ENCODE measurements around the gene SEMA3F. TPM values are rescaled to one million over a fixed set of nuclear protein-coding genes. Genes with fewer than 3 reads are reported as not detected.

SEMA3F gene
- total RNA-seq, 1 donor from 2014 or later, result 14.5 TPM

DNA sequence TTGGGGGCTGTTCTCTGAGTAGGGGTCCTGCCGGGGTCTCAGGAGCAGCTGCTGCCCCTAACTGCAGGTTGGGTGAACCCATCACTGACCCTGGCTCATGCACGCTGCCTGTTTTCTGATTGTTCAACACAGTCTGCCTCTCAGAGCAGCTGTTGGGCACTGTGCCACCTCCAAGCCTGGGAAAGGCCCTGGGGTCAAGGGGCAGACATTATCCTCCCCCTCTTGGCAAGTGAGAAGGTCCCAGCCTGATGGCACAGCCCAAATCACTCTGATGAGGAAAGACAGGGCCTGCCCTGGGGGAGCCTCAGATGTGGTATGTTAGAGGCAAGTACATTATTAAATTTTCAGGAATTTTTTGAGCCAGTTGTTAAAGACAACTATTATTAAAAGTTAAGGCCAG is 22.2 kb downstream of the SEMA3F start:
- DNase-seq (ENCODE audit: low spot score), result no peak

DNA sequence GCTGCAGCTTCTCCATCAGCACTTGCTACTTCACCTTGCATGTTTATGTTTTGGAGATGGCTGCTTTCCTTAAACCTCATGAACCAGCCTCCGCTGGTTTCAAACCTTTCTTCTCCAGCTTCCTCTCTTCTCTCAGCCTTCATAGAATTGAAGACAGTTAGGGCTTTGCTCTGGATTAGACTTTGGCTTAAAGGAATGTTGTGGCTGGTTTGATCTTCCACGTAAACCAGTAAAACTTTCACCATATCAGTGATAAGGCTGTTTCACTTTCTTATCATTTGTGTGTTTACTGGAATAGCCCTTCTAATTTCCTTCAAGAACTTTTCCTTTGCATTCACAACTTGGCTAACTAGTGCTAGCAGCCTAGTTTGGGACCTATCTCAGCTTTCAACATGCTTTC is 24.6 kb downstream of the SEMA3F start:
- TF ChIP-seq EZH2phosphoT487 (IDR thresholded peaks at IDR 0.05), result no peak
- TF ChIP-seq EZH2 (IDR thresholded peaks at IDR 0.05), result no peak

More for the DNA sequence above, 22.2 kb downstream of the SEMA3F start:
- Histone ChIP-seq H3K4me2 (no peak overlapping the region), H3K9me3 (ENCODE audit: low read depth) (no peaks in the 10 kb centered on the region), H2AFZ (replicated peaks) (no peak overlapping the region), H3K79me2 (ENCODE audit: low read depth) (no peaks in the 10 kb centered on the region), H3K4me1 (no peaks in the 10 kb centered on the region), H3K36me3 (no peaks in the 10 kb centered on the region), H3F3A (ENCODE audit: low read depth) (no peaks in the 10 kb centered on the region), H3K9ac (no peak overlapping the region), H3K27me3 (no peaks in the 10 kb centered on the region), H3K27ac (no peak overlapping the region), H3K4me3 (no peak overlapping the region), H4K20me1 (ENCODE audit: low read depth) (peaks cover 6% of the 10 kb centered on the region)
- no peak overlapping the region for H3K4me3 Mint-ChIP-seq
- H3K9me3 Mint-ChIP-seq, result no peaks in the 10 kb centered on the region
- H3K27ac Mint-ChIP-seq, result no peak overlapping the region
- TF ChIP-seq EZH2 (IDR thresholded peaks at IDR 0.05) (no peak), EZH2phosphoT487 (IDR thresholded peaks at IDR 0.05) (no peak)
- TF ChIP-seq, protein P1, sequence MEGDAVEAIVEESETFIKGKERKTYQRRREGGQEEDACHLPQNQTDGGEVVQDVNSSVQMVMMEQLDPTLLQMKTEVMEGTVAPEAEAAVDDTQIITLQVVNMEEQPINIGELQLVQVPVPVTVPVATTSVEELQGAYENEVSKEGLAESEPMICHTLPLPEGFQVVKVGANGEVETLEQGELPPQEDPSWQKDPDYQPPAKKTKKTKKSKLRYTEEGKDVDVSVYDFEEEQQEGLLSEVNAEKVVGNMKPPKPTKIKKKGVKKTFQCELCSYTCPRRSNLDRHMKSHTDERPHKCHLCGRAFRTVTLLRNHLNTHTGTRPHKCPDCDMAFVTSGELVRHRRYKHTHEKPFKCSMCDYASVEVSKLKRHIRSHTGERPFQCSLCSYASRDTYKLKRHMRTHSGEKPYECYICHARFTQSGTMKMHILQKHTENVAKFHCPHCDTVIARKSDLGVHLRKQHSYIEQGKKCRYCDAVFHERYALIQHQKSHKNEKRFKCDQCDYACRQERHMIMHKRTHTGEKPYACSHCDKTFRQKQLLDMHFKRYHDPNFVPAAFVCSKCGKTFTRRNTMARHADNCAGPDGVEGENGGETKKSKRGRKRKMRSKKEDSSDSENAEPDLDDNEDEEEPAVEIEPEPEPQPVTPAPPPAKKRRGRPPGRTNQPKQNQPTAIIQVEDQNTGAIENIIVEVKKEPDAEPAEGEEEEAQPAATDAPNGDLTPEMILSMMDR (IDR thresholded peaks at IDR 0.05), result no peak
- H3K36me3 Mint-ChIP-seq, result peaks cover 7% of the 10 kb centered on the region
- H3K27me3 Mint-ChIP-seq (ENCODE audit: insufficient read depth, low read depth), result peaks cover 4% of the 10 kb centered on the region
- peaks cover 8% of the 10 kb centered on the region for H3K4me1 Mint-ChIP-seq

DNA sequence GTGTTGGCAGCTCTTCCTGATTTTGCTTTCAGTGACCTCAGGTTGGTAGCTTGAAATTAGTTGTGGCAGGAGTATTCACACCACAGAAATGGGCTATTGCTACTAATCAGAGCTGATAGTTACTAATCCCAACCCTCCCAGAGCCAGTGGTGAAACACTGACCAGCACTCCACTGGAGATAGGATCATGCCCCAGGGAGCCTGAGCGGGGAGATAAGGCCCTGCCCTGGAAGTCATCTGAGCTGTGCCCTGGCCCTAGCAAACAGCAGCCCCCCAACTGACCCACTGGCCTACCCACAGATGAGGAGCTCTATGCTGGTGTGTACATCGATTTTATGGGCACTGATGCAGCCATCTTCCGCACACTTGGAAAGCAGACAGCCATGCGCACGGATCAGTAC is 26.9 kb downstream of the SEMA3F start:
- peaks cover 15% of the 10 kb centered on the region for H3K4me1 Mint-ChIP-seq
- TF ChIP-seq, protein P1 (IDR thresholded peaks at IDR 0.05), result no peak
- TF ChIP-seq EZH2phosphoT487 (IDR thresholded peaks at IDR 0.05) (no peak), EZH2 (IDR thresholded peaks at IDR 0.05) (no peak)

More for the DNA sequence above, 24.6 kb downstream of the SEMA3F start:
- no peaks in the 10 kb centered on the region for H3K36me3 ChIP-seq
- no peak overlapping the region for H3K4me2 ChIP-seq
- Mint-ChIP-seq H3K36me3 (peaks cover 16% of the 10 kb centered on the region), H3K4me3 (no peak overlapping the region), H3K9me3 (no peaks in the 10 kb centered on the region), H3K4me1 (peaks cover 15% of the 10 kb centered on the region), H3K27me3 (ENCODE audit: insufficient read depth, low read depth) (peaks cover 6% of the 10 kb centered on the region), H3K27ac (no peak overlapping the region)
- no peak overlapping the region for H3K9ac ChIP-seq
- H3F3A ChIP-seq (ENCODE audit: low read depth), result no peaks in the 10 kb centered on the region
- H4K20me1 ChIP-seq (ENCODE audit: low read depth), result no peaks in the 10 kb centered on the region
- H3K27me3 ChIP-seq, result no peaks in the 10 kb centered on the region
- H3K9me3 ChIP-seq (ENCODE audit: low read depth), result no peaks in the 10 kb centered on the region
- no peak overlapping the region for H3K4me3 ChIP-seq
- no peaks in the 10 kb centered on the region for H3K4me1 ChIP-seq
- DNase-seq (ENCODE audit: low spot score), result no peak
- H3K79me2 ChIP-seq (ENCODE audit: low read depth), result no peaks in the 10 kb centered on the region
- no peak overlapping the region for H2AFZ ChIP-seq (replicated peaks)
- H3K27ac ChIP-seq, result no peak overlapping the region

DNA sequence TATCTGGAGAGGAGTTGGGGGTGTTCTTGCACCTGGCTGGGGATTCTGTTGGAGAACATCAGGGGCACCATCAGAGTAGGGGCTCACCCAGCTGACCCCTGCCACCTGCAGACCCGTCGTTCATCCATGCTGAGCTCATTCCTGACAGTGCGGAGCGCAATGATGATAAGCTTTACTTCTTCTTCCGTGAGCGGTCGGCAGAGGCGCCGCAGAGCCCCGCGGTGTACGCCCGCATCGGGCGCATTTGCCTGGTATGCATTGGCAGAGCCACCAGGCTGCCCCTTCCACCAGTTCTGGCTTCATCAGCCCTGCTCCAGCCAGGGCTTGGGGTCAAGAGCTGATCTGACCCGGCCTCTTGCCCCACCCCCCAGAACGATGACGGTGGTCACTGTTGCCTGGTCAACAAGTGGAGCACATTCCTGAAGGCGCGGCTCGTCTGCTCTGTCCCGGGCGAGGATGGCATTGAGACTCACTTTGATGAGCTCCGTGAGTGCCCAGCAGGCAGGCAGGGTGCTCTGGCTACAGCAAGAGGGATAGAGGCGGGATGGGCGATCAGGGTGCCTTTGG is 27.5 kb downstream of the SEMA3F start:
- Histone ChIP-seq H3K4me3 (no peak overlapping the region), H3K36me3 (no peaks in the 10 kb centered on the region), H4K20me1 (ENCODE audit: low read depth) (no peaks in the 10 kb centered on the region), H3K9me3 (ENCODE audit: low read depth) (no peaks in the 10 kb centered on the region), H3K79me2 (ENCODE audit: low read depth) (no peaks in the 10 kb centered on the region), H3K27ac (no peak overlapping the region), H3F3A (ENCODE audit: low read depth) (no peaks in the 10 kb centered on the region), H3K4me2 (no peak overlapping the region), H3K27me3 (no peaks in the 10 kb centered on the region), H2AFZ (replicated peaks) (no peak overlapping the region), H3K4me1 (no peaks in the 10 kb centered on the region), H3K9ac (no peak overlapping the region)
- Mint-ChIP-seq H3K36me3 (peaks cover 16% of the 10 kb centered on the region), H3K9me3 (no peaks in the 10 kb centered on the region), H3K4me3 (no peak overlapping the region), H3K27ac (peak overlapping the region; percentile 72), H3K4me1 (peaks cover 15% of the 10 kb centered on the region), H3K27me3 (ENCODE audit: insufficient read depth, low read depth) (peaks cover 4% of the 10 kb centered on the region)
- no peak for TF ChIP-seq EZH2 (IDR thresholded peaks at IDR 0.05)
- DNase-seq (ENCODE audit: low spot score), result no peak

More for the DNA sequence above, 26.9 kb downstream of the SEMA3F start:
- no peak overlapping the region for H3K4me3 ChIP-seq
- H3K9ac ChIP-seq, result no peak overlapping the region
- Mint-ChIP-seq H3K36me3 (peaks cover 16% of the 10 kb centered on the region), H3K4me3 (no peak overlapping the region), H3K27me3 (ENCODE audit: insufficient read depth, low read depth) (peaks cover 8% of the 10 kb centered on the region), H3K27ac (peak overlapping the region; percentile 72), H3K9me3 (no peaks in the 10 kb centered on the region)
- H3K79me2 ChIP-seq (ENCODE audit: low read depth), result no peaks in the 10 kb centered on the region
- no peak overlapping the region for H3K4me2 ChIP-seq
- H3K9me3 ChIP-seq (ENCODE audit: low read depth), result no peaks in the 10 kb centered on the region
- DNase-seq (ENCODE audit: low spot score), result no peak
- no peaks in the 10 kb centered on the region for H3K36me3 ChIP-seq
- H3K27ac ChIP-seq, result no peak overlapping the region
- no peaks in the 10 kb centered on the region for H3F3A ChIP-seq (ENCODE audit: low read depth)
- no peak overlapping the region for H2AFZ ChIP-seq (replicated peaks)
- no peaks in the 10 kb centered on the region for H3K27me3 ChIP-seq
- H3K4me1 ChIP-seq, result no peaks in the 10 kb centered on the region
- H4K20me1 ChIP-seq (ENCODE audit: low read depth), result no peaks in the 10 kb centered on the region
